Neural cell (in vitro differentiated cells): ENCODE data around the gene BANP.

Source experiments
- CTCF ChIP-seq: fragments of 450-650 bp; IDR thresholded peaks from 2 replicates; pipeline ENCODE4 v1.5.1; 2014; ENCODE audit warnings: antibody characterized with exemption, mild to moderate bottlenecking, moderate library complexity; ENCODE audit not compliant: poor library complexity, severe bottlenecking
- EP300 ChIP-seq: fragments of 450-650 bp; conservative IDR thresholded peaks from 2 replicates; pipeline ENCODE4 v1.6.1; 2014; ENCODE audit warnings: antibody characterized with exemption, mild to moderate bottlenecking, moderate library complexity; ENCODE audit not compliant: poor library complexity, severe bottlenecking
- EZH2 ChIP-seq: fragments of 200-600, 300-800 bp; shearing (Covaris generic), sonication (generic); IDR thresholded peaks from 2 replicates; pipeline ENCODE4 v1.6.1; 2014; ENCODE audit warnings: antibody characterized with exemption, low read length, borderline replicate concordance, mild to moderate bottlenecking; ENCODE audit not compliant: insufficient read depth, poor library complexity, severe bottlenecking
- POLR2AphosphoS5 ChIP-seq: IDR thresholded peaks from 2 replicates; pipeline ENCODE4 v1.6.1; 2012
- REST ChIP-seq: IDR thresholded peaks from 2 replicates; pipeline ENCODE4 v1.6.1; 2012; ENCODE audit warnings: borderline replicate concordance

- no peak for TF ChIP-seq POLR2AphosphoS5
- no peak for TF ChIP-seq EP300
- TF ChIP-seq CTCF, result no peak
- no peak for TF ChIP-seq EZH2
- no peak for TF ChIP-seq REST
Measured at GRCh38 chr16:88007321-88007731, 56.1 kb downstream of the BANP start.
